Measurements from ENCODE around the gene CSTA. TPM values are rescaled to one million over a fixed set of nuclear protein-coding genes. Genes with fewer than 3 reads are reported as not detected.

Gene CSTA
- total and polyA plus RNA-seq, 2 of the 8 experiments (the other 6 are each of a cell fraction or from before 2014, with no cell fraction given) = not detected

DNA sequence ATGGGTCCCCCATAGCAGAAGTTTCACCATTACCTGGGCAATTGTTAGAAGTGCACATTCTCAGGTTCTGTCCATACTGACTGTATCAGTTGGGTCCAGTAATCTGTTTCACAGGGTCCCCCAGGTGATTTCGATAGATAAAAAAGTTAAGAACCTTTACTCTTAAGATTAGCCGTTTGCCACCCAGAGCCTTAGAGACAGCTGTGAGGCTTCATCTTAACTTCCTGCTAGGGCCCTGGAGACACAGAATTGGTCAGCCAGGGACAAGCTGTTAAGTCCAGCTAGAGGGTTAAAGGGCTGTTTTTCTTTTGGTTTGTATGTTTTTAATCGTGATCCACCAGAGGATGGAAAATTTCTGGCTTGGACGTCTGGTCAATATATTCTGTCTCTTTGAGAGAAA, 65.6 kb downstream of the CSTA start (continued):
- TF ChIP-seq SIX5 (IDR thresholded peaks at IDR 0.05; ENCODE audit: low read depth, low read length) = no peak
- TF ChIP-seq SRF (IDR thresholded peaks at IDR 0.05; ENCODE audit: low read depth, low read length) = no peak
- TF ChIP-seq TAF7 (optimal IDR thresholded peaks at IDR 0.05; ENCODE audit: borderline replicate concordance, low read depth, low read length) = no peak
- no peak for TF ChIP-seq SAP30 (IDR thresholded peaks at IDR 0.05; ENCODE audit: insufficient read depth, insufficient replicate concordance, low read length)
- TF ChIP-seq SP4 (IDR thresholded peaks at IDR 0.05; ENCODE audit: low read length) = no peak

Other genes with a start within 250 kb of the CSTA start
- gene CASR, start 141.6 kb upstream of the CSTA start, total RNA-seq (2021; fragmentation: NEBNext Ultra II Directional; extraction: Animal tissue kit (Norgen Biotek cat#: 25700)) = 0.25 and 0.58 TPM in 2 replicates
- gene CASR, start 141.6 kb upstream of the CSTA start, polyA plus RNA-seq (2011; rRNA removed) = 0.28 and 0.36 TPM in 2 replicates
- gene MIX23, start 58.0 kb downstream of the CSTA start, total RNA-seq (2021; fragmentation: NEBNext Ultra II Directional; extraction: Animal tissue kit (Norgen Biotek cat#: 25700)) = 69.6 and 90.1 TPM in 2 replicates
- 10.9 and 22.1 TPM in 2 replicates for gene MIX23, start 58.0 kb downstream of the CSTA start, polyA plus RNA-seq (2011; rRNA removed)
- 54.1 and 59.7 TPM in 2 replicates for gene FAM162A, start 58.9 kb downstream of the CSTA start, total RNA-seq (2021; fragmentation: NEBNext Ultra II Directional; extraction: Animal tissue kit (Norgen Biotek cat#: 25700))
- 21.0 and 38.2 TPM in 2 replicates for gene FAM162A, start 58.9 kb downstream of the CSTA start, polyA plus RNA-seq (2011; rRNA removed)
- 2.7 and 3.5 TPM in 2 replicates for gene WDR5B, start 90.8 kb downstream of the CSTA start, total RNA-seq (2021; fragmentation: NEBNext Ultra II Directional; extraction: Animal tissue kit (Norgen Biotek cat#: 25700))
- gene WDR5B, start 90.8 kb downstream of the CSTA start, polyA plus RNA-seq (2011; rRNA removed) = 1.4 and 1.9 TPM in 2 replicates
- 59.0 and 63.0 TPM in 2 replicates for gene KPNA1, start 189.7 kb downstream of the CSTA start, total RNA-seq (2021; fragmentation: NEBNext Ultra II Directional; extraction: Animal tissue kit (Norgen Biotek cat#: 25700))
- 12.2 and 14.8 TPM in 2 replicates for gene KPNA1, start 189.7 kb downstream of the CSTA start, polyA plus RNA-seq (2011; rRNA removed)
- 3.4 and 3.7 TPM in 2 replicates for gene PARP9, start 239.1 kb downstream of the CSTA start, total RNA-seq (2021; fragmentation: NEBNext Ultra II Directional; extraction: Animal tissue kit (Norgen Biotek cat#: 25700))
- gene PARP9, start 239.1 kb downstream of the CSTA start, polyA plus RNA-seq (2011; rRNA removed) = 1.9 and 4.5 TPM in 2 replicates
- gene DTX3L, start 239.1 kb downstream of the CSTA start, total RNA-seq (2021; fragmentation: NEBNext Ultra II Directional; extraction: Animal tissue kit (Norgen Biotek cat#: 25700)) = 8.4 and 11.3 TPM in 2 replicates
- gene DTX3L, start 239.1 kb downstream of the CSTA start, polyA plus RNA-seq (2011; rRNA removed) = 1.7 and 1.9 TPM in 2 replicates

Data from H1 (cell line).